CD4-positive, alpha-beta T cell treated with Interleukin-1 beta for 1 hour (primary cell): ENCODE results near the gene LHFPL3.

Experiments
- DNase-seq, 2 donors: peaks; one replicate each; pipeline ENCODE4 v3.0.0-alpha.2; 2020 to 2022

The LHFPL3 gene

DNA sequence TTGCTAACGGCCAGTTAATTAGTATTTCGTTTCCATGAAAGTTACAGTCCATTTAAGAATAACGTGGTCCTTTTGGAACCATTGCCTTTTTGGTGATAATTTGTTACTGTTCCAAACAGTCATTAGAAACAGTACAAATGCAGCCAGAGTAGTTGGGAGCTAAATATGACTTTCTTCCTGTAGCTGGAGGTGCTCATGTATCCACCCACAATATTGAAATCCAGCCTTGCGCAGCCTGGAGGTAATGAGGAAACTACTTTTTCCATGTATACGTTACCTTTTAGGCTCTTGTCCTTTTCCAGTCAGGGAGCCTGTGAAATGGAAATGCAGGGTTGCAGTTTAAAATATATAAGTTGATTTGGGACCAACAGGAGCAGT lies 43.6 kb downstream of the LHFPL3 start:
- DNase-seq, result no peak

DNA sequence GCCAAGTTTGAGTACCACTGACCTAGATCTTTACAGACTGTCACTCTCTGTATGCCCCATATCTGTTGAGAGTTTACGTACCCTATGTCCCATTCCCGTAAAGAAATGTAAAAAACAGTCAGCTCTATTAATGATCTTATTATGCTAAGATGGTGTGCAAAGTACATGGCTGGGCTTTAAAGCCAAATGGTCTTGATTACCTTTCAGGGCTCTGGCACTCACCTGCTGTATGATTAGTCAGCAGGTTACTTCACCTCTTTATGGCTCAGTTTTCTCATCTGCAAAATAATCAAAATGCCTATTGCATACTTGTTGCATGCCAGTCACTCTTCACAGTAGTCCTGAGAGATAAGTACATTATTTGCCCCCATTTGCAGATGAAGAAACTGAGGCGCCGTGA lies 54.2 kb downstream of the LHFPL3 start:
- DNase-seq, result no peak

DNA sequence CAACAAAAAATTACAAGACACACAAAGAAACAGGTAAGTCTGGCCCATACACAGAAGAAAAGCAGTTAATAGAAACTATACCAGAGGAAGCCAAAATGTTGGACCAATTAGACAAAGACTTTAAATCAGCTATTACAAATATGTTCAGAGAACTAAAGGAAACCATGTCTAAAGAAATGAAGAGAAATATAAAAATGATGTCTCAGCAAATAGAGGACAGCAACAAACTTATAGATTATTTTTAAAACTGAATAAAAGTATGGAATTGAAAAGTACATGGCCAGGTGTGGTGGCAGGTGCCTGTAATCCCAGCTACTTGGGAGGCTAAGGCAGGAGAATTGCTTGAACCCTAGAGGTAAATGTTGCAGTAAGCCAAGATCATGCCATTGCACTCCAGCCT lies 58.5 kb downstream of the LHFPL3 start:
- DNase-seq, result no peak

DNA sequence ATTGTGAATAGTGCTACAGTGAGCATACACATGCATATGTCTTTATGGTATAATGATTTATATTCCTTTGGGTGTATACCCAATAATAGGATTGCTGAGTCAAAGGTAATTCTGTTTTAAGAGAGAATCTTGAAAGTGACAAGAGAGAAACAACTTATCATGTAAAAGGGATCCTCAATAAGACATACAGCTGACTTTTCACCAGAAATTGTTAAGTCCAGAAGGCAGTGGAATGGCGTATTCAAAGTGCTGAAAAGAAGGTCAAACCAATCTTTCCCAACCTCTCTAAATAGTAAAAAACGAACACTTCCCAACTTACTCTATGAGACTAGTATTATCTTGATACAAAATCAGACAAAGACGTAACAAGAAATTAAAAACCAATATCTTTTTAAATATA lies 59.8 kb downstream of the LHFPL3 start:
- DNase-seq, result no peak

DNA sequence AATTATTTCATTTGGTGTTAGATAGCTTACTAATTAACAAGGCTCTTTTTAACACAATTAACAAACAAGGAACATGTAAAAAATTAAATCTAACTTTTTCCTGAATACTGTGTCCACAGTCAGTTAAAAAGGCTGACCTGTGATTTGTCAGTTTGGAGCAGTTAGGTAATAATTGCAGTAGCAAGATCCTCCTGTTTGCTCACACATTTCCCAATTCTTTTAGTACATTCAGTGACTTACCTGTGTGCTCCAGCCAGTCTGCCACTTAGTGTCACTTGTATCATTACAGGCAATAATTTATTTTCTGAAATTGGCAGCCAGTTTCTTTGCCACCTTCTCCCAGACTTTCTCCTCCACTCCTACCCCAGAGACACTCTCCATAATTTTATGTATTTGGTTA lies 66.8 kb downstream of the LHFPL3 start:
- no peak for DNase-seq

DNA sequence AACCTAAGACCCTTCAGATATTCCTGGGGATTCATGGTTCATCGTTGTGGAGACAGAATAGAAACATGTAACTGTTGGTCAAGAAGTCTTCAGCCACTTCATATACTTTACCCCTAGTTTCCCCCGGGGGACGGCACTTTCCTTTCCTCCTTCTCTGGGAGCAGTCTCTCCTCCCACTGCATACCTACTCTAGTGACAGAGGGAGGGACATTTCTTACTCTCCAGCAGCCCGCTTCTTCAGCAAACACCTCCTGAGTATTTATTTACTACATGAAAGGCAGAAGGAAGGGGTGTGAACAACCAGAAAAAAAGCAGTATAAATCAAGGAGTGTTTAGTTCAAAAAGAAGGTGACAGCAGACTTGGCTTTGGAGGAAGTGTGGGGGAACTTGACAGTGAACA lies 69.0 kb downstream of the LHFPL3 start:
- no peak for DNase-seq

DNA sequence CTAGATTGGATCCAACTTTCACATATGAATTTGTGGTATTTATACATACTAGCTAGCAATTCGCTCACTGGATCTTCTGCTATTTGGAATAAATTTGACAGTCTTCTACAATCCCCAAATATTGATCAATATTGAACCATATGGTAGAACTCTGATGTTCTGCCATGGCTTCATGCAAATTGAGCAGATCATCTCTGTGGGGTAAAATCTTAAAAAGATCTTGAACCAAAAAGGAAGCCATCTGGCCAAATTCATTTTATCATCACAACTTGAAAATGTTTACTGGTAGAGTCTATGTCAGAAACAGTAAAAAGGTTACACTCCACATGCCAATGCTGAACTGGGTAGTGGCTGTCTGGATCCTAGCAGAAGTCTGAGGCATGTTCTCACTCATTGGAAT lies 80.0 kb downstream of the LHFPL3 start:
- no peak for DNase-seq

DNA sequence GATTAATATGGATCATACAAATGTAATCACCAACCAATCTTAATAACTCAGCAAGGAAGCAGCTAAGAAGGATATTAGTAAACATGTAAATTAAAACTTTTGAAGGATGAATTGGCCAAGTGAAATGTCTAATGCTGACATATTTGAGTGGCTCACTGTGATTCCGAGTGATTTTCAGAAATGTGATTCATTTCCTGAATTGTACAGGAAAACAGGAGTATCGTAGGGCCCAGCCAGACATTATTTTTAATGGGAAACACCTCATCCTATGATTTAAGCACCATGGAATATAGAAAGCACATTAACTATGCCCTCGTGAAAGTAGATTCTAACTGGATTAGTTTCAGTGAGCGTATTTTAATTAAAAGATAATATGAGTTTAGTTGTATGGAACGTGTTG lies 82.3 kb downstream of the LHFPL3 start:
- no peak for DNase-seq

DNA sequence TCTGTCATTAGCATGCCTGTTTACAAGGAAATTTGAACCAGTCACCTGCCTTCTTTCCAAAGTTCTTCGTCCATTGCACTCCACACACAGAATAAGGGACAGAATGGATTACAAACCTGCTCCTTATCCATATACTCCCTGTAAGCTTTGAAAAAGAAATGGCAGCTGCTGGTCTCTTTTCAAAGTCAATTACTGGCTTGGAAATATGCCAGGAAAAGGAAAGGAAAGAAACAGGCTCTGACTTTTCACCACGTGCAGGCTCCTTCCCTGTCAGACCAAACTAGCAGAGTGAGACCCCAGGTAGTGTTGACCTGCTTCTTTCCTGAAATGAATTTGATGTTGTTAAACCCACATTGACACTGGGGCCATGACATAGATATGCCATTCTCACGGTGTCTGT lies 84.5 kb downstream of the LHFPL3 start:
- DNase-seq, result no peak

DNA sequence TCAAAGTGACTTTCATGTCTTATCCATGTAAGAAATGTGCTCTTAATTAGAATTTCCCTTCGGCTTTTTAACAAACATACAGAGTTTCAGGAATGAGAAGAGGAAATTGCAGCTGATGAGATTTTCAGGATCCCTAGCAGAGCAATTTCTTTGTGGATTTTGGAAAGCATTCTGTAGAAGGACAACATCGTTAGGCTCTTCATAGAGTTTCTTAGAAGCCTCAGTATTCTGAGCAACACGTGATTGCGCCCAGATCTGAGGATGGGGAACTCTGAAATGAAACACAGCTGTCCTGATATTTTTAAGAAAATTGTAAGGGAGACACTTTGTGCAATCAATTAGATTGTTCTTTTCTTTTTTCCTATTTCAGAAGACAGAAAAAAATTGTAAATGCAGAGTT lies 85.8 kb downstream of the LHFPL3 start:
- DNase-seq, result no peak

DNA sequence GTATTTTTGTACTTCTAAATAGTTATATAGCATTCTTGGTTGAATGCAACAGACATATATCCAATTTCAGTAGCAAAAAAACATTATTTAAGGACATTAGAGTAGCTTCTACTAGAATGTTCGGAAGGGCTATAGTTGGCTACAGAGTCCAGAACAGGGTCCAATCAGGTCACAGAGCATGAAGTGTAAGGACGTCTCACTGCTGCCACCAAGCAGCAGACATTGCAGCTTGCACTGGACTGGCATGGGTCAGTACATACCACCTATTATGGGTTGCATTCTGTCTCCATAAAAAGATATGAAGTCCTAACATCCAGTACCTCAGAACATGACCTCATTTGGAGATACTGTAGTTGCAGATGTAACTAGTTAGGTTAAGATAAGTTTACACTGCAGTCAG lies 87.3 kb downstream of the LHFPL3 start:
- no peak for DNase-seq

DNA sequence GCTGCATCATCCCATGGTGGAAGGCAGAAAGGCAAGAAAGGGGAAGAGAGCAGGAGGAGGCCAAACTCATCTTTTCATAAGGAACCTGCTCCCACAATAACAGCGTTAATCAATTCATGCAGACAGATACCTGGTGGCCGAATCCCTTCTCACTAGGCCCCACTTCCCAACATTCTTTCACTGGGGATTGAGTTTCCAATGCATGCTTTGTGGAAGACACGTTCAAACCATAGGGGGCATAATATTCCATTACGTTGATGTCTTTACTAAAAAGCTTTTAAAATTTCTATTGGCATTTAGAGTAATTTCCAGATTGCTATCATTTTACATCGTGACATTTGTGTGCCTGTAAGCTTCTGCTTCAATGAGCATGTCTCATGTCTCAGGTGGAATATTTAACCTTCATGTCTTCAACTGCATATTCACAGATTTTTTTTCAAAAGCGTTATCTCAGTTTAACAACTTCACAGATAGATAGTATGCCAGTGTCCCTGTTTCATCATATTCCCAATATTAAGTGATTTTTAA lies 88.5 kb downstream of the LHFPL3 start:
- no peak for DNase-seq

DNA sequence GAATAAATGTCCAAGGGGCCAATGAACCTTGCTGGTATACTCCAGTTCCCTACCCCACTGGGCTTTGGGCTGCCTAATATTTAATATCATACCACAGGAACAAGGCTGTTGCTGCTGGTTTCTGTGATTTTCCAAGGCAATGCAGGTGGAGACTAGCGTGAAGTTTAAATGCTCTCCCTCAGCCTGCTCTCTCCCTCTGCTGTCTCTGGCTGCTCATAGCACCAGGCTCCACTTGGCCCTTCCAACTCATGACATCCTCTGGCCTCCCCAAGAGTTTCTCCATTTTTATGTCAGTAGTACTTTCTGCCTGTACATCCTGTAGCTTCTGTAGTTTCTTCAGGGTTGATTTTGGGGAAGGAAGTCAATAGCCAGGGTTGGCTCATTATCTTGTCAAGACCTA lies 103.5 kb downstream of the LHFPL3 start:
- DNase-seq, result no peak

DNA sequence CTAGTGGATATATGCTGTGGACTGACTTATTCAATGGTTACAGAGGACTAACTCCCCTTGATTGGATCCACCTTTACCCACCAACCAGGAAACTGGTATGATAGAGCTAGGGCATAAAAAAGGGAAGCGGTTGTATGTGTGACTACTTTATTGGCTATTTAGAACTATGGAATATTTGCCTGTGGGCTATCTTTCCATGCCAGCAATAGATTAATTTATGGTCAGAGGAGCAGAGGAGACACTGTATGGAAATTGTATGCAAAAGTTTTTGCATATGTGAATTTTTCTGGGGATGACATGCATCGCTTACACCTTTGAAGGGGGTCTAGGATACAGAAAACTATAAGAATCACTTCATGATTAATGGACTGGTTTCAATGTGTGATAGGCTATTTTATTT lies 105.7 kb downstream of the LHFPL3 start:
- no peak for DNase-seq

DNA sequence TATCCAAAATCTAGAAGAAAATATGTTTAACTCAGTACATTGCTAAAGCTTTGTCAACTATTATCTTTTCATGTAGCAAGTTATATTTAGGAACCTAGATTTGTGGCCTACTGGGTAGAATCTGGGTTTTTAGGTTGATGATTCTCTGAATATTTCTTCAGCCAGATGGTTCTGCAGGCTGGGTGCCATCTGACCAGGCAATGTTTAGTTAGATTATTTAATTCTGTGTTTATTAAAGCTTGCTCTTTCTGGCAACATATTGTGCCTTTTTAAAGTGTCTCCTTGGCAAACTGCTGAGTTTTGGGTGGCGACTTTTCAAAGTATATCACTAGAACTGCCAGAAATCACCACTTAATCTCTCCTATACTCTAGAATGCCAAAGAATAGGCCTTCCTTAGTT lies 114.1 kb downstream of the LHFPL3 start:
- no peak for DNase-seq

DNA sequence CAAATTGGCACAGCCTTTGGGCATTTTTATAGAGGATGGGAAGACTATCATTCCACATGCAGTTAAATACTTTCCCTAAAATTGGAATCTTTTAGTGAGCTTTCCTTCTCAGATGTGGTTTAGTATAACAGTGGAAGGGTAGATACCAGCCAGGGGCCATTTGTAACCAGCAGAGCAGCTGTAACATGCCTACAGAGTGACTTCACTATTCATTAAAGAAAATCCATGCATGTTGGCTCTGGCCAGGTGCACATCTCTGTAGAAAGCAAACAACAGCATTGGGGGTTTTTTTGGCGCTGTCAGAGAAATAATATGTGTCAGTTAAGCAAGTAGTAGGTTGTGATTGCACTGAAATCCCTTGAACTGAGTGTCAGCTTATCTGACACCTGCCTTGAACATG lies 115.6 kb downstream of the LHFPL3 start:
- no peak for DNase-seq

DNA sequence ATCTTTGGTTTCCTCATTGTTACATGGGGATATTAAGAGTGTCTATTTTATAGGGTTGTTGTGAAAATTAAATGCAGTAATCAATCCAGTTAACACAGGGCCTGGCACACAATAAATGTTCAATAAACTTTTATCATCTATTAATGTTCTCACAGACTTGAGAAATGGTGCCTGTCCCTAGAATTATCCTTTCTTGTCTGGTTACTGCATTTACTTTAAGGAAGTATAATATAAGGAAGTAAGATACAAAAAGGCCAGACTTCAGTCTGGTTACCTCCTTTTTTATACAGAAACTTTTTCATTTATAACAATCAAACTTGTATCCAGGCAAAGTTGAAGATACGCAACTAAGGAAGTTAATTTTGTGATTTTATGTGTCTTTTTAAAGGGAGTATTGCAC lies 117.0 kb downstream of the LHFPL3 start:
- no peak for DNase-seq

DNA sequence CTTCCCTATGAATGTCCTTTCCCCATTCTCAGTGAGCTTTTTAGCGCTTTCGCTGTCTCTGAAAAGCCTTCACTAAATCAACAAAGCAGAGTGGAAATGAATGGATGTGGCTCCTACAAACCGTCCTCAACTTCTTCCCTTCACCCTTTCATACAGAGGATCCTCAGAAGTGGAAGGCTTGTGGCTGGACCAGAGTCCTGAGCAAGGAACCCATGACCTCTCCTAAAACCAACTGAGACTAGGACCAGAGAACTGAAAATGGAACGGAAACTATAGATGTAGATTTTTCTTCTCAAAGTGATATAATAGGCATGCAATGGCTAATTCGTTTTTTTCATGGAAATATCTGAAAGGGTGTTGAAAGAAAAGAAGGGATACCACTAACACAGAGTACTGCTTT lies 122.5 kb downstream of the LHFPL3 start:
- no peak for DNase-seq

DNA sequence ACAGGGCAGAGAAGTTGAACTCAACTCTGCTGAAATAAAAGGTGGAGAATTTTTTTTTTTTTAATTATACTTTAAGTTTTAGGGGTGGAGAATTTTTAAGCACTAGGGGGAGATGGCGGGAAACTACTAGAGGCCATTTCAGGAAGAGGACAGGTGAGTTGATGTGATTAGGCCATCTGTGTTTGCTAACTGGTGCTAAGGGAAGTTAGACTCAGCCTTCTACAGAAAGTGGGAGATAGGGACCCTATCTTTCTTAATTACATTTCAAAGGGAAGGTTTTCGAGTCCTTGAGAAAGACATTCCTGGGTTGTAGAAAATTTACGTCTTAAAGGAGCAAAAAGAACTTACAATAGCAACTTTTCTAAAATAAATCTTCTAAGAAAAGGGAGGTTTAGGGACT lies 124.8 kb downstream of the LHFPL3 start:
- no peak for DNase-seq

DNA sequence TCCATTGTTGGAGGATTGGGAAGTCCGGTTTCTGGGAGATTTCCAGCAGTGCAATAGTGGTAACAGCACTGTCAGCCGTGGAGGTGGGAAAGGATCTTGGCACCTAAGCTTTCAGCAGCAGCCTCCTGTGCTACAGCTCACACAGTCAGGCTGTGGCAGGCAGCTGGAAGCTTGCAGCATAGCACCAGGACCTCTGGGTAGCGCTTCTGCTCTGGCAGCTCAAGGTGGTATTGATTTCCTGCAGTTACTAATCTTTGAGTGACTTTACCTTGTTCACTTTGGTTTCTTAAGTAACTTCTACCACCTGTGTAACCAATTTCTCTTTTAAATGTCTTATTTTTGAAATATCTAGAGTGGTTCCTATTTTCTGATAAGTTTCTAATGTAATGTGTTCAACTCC lies 130.5 kb downstream of the LHFPL3 start:
- DNase-seq, result no peak

DNA sequence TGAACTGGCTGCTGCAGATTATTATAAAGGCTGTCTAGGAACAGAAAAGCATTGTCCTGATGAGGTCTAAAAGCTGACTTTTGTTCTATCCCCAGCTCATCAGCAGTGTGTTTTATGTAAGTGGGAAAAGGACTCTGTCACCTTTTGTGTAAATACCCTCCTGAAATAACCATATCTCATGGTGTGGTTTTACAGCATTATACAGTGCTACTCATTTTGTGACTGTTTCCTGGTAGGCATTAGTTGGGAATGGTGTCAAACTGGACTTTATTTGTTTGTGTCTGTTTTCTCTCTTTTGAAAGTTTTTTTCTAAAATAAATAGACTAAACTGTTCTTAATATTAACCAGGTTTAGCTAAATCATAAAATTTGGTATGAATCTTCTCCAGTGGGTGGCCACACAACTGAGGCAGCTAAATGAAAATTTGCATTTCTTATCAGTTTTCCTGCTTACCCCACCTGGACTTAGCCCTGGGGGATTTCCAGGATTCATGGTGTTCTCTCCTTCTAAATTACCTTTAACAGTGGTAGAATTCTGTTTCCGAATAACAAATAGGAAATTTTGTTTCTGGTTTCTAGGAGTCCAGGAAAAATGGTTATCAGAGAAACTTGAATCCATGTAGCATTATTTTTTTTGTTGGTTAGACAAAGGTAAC lies 140.9 kb downstream of the LHFPL3 start:
- DNase-seq, result no peak

DNA sequence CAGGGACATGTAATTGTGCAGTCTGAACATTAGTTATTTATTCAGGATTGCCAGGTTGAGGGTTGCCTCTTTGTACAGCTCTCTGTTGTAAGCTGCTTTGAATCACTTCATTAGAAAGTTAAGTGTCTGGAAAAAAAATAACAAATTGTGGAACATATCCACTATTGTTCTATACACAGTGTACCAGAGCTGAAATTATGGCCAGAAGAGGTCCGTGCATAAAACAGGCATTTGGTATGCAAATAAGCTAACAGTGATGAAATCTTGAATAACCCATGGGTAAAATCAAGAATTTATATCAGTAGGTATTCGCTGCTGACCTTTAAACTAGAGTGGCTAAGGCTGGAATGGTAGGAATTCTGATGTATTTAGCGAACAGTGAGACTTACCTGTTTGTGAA lies 152.1 kb downstream of the LHFPL3 start:
- no peak for DNase-seq

DNA sequence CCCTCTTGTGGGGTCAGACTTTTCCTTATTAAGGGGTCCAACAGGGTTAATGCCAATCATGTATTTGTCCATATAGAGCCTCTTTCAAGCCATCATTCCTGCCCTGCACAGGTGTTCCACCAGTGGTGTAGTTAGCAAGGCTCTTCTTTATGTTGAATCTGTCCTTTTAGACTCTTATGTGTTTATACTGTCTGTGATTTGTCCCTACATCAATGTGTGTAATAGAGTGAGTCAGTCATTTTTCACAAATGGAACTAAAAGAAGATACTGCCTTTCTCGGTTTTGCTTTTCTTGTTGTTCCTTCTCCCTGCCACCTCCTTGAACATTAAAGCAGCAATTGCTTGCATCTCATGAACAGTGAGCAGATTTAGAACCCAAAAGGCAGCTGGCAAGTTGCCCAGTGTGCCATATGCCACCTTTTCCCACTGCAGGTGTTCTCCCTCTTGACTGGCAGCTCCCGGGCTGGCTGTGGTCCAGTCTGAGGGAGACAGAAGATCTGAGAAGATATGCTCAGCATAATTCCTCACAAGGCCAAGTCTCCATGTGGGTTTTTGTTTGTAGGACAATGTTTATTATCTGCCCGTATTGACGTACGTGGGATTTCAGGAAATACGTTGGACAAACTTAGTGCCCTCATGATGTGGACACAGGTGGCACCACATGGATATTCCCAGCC lies 154.1 kb downstream of the LHFPL3 start:
- no peak for DNase-seq

DNA sequence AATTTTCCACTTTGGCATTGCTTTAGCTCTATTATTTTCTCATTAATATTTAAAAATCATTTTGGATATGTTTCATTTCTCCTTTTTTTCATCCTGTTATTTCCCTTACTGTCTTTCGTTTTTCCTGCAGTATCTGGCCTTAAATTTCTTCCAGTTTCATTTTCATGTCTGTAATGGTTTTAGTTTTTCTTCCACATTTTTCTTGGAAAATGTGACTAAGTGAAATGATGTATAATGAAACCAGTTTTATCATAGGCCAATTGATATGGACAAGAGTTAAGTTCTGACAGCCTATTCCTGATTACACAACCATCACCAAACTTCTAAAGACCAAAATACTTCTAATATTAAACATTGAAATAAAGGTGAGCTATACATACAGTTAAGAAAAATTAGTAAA lies 158.5 kb downstream of the LHFPL3 start:
- no peak for DNase-seq

DNA sequence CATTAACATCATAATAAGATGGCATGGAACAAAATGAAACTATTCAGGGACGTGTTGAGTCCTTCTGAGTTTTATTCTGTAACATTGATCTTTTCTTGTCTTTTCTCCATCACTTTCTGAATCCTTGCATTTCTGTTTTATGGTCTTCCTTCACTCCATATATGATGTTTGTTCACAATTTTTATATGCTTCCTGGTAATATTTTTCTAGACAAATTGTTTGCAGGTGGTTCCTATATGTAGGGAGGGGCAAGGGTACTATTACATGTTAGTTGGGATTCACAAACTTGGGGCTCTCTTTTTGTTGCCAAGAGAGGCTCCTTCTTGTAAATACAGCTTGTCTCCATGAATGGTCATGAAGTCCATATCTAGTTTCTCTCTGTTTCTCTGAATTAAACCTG lies 159.2 kb downstream of the LHFPL3 start:
- DNase-seq, result no peak
